DND-41 (cell line): Measurements from ENCODE around the gene BAG5.

Source experiments
- ATAC-seq: fragments of 200-7000 bp; cut with Tn5 transposase; 3 replicates; pipeline ENCODE4 v1.9.1; 2021; ENCODE audit warnings: low read depth; ENCODE audit not compliant: insufficient read depth
- DNase-seq: peaks from one replicate; pipeline ENCODE4 v3.0.0-alpha.2; 2020
- H2AFZ ChIP-seq: 2 replicates; pipeline ENCODE4 v1.6.0; 2012; ENCODE audit warnings: low read depth, low read length
- H3K27ac ChIP-seq: 2 replicates; pipeline ENCODE4 v1.5.1; 2012; ENCODE audit warnings: low read length, inconsistent platforms
- H3K27me3 ChIP-seq: fragments of 200-600 bp; sonication (generic); 2 replicates; pipeline ENCODE4 v1.6.0; 2012; ENCODE audit warnings: low read length, mild to moderate bottlenecking, inconsistent platforms; ENCODE audit not compliant: insufficient read depth, poor library complexity
- H3K36me3 ChIP-seq: 2 replicates; pipeline ENCODE4 v1.5.1; 2012; ENCODE audit warnings: low read length, inconsistent platforms; ENCODE audit not compliant: insufficient read depth
- H3K4me1 ChIP-seq: 2 replicates; pipeline ENCODE4 v1.5.1; 2012; ENCODE audit warnings: mild to moderate bottlenecking, low read length; ENCODE audit not compliant: insufficient read depth
- H3K4me2 ChIP-seq: 2 replicates; pipeline ENCODE4 v1.6.0; 2012; ENCODE audit warnings: mild to moderate bottlenecking, moderate library complexity, low read length, inconsistent platforms; ENCODE audit not compliant: insufficient read depth
- H3K4me3 ChIP-seq, 2 experiments: fragments of 200-600 bp in 1 of 2; shearing (Covaris generic) in 1 of 2; 2 replicates each; pipeline ENCODE4 v1.5.1; 2012 to 2016; ENCODE audit warnings: inconsistent platforms in 2 of 2, low read length in 2 of 2, mild to moderate bottlenecking in 2 of 2, low read depth in 1 of 2, moderate library complexity in 1 of 2
- H3K79me2 ChIP-seq: 2 replicates; pipeline ENCODE4 v1.6.0; 2012; ENCODE audit warnings: low read length, inconsistent platforms; ENCODE audit not compliant: insufficient read depth
- H3K9ac ChIP-seq: 2 replicates; pipeline ENCODE4 v1.6.0; 2012; ENCODE audit warnings: low read depth, mild to moderate bottlenecking, inconsistent platforms, low read length, moderate library complexity
- H3K9me3 ChIP-seq: 2 replicates; pipeline ENCODE4 v1.5.1; 2012; ENCODE audit warnings: low read length, moderate library complexity, mild to moderate bottlenecking, inconsistent platforms; ENCODE audit not compliant: insufficient read depth, severe bottlenecking
- H4K20me1 ChIP-seq: 2 replicates; pipeline ENCODE4 v1.6.0; 2012; ENCODE audit warnings: low read length; ENCODE audit not compliant: insufficient read depth
- CTCF ChIP-seq: IDR thresholded peaks from 2 replicates; pipeline ENCODE4 v1.5.1; 2012; ENCODE audit warnings: borderline replicate concordance, low read length, moderate library complexity, mild to moderate bottlenecking; ENCODE audit not compliant: poor library complexity, severe bottlenecking; ENCODE audit errors: extremely low read depth
- EZH2 ChIP-seq: IDR thresholded peaks from 3 replicates; pipeline ENCODE4 v1.6.1; 2012; ENCODE audit warnings: borderline replicate concordance, low read depth, mild to moderate bottlenecking, moderate library complexity, low read length, inconsistent platforms; ENCODE audit not compliant: severe bottlenecking

Gene BAG5

GRCh38 chr14:103606963-103607668 lies 44.7 kb upstream of the BAG5 start:
- Histone ChIP-seq H3K4me1 (peaks cover 30% of the 10 kb centered on the region), H3K79me2 (no peaks in the 10 kb centered on the region), H3K9ac (peak overlapping the region; percentile 24; the same call in 1 of the 2 replicates), H4K20me1 (peaks cover 27% of the 10 kb centered on the region), H3K36me3 (no peaks in the 10 kb centered on the region), H3K27ac (no peak overlapping the region), H3K9me3 (peaks cover 7% of the 10 kb centered on the region), H3K4me3 (peak overlapping the region in 1 of 2 experiments; percentile 41; a peak in 2 of 4 replicates), H3K27me3 (no peaks in the 10 kb centered on the region), H2AFZ (no peak overlapping the region), H3K4me2 (peak overlapping the region; percentile 71)
- DNase-seq, result peak; percentile 83
- ATAC-seq, result peak; percentile 94
- peak; percentile 65 for TF ChIP-seq CTCF
- TF ChIP-seq EZH2, result no peak

- no peak overlapping the region for H3K27ac ChIP-seq
- ATAC-seq (no peak), DNase-seq (no peak)
- H3K9ac ChIP-seq, result no peak overlapping the region
- no peak overlapping the region for H2AFZ ChIP-seq
- H3K36me3 ChIP-seq, result no peaks in the 10 kb centered on the region
- H3K4me2 ChIP-seq, result no peak overlapping the region
- H3K9me3 ChIP-seq, result no peaks in the 10 kb centered on the region
- H3K27me3 ChIP-seq, result no peaks in the 10 kb centered on the region
- TF ChIP-seq CTCF (no peak), EZH2 (no peak)
- H4K20me1 ChIP-seq, result peaks cover 27% of the 10 kb centered on the region
- no peak overlapping the region for H3K4me3 ChIP-seq
- H3K79me2 ChIP-seq, result no peaks in the 10 kb centered on the region
- H3K4me1 ChIP-seq, result peaks cover 30% of the 10 kb centered on the region
These were observed 42.2 kb upstream of the BAG5 start for GRCh38 chr14:103604620-103605019.

GRCh38 chr14:103600503-103600902 lies 38.0 kb upstream of the BAG5 start:
- ATAC-seq, result no peak

More at GRCh38 chr14:103600503-103600902, 38.0 kb upstream of the BAG5 start:
- no peak for DNase-seq
- H3K27me3 ChIP-seq, result no peaks in the 10 kb centered on the region
- no peak overlapping the region for H3K9ac ChIP-seq
- no peaks in the 10 kb centered on the region for H3K79me2 ChIP-seq
- H3K4me2 ChIP-seq, result no peak overlapping the region
- peaks cover 10% of the 10 kb centered on the region for H4K20me1 ChIP-seq
- H3K4me3 ChIP-seq, result no peak overlapping the region
- H2AFZ ChIP-seq, result no peak overlapping the region
- no peaks in the 10 kb centered on the region for H3K36me3 ChIP-seq
- H3K4me1 ChIP-seq, result 0 out of 2 replicates have a peak, but pooled peaks cover 3% of the 10 kb centered on the region
- H3K9me3 ChIP-seq, result no peaks in the 10 kb centered on the region
- H3K27ac ChIP-seq, result no peak overlapping the region
- TF ChIP-seq CTCF (no peak), EZH2 (no peak)
